Right atrium auricular region (tissue), 2 donors: ENCODE results near the gene ITGAX. TPM values are rescaled to one million over a fixed set of nuclear protein-coding genes. Genes with fewer than 3 reads are reported as not detected.
A peak's percentile ranks its signal among the peaks of the same experiment; 100 is the strongest.
"Not testable (repeated sequence)": the region's sequence is repeated elsewhere in the genome, so short reads cannot be mapped to it uniquely, and the experiment has no call there.

Experiments used
- DNase-seq: peaks from one replicate; pipeline ENCODE4 v3.0.0-alpha.2; 2019; ENCODE audit warnings: low spot score
- H3K27ac ChIP-seq, 2 donors: fragments of 200-600 bp; sonication (generic); 1 replicate in 1 of 2; 2 replicates in 1 of 2; pipeline ENCODE4 v1.5.1; 2016 to 2019
- H3K27me3 ChIP-seq, 2 donors: fragments of 200-600 bp; sonication (generic); one replicate each; pipeline versions ENCODE4 v1.5.1 to v1.6.0; 2017 to 2019
- H3K36me3 ChIP-seq: fragments of 200-600 bp; sonication (generic); one replicate; pipeline ENCODE4 v1.5.1; 2016
- H3K4me1 ChIP-seq, 2 donors: fragments of 200-600 bp; sonication (generic); one replicate each; pipeline versions ENCODE4 v1.5.1 to v1.6.0; 2017 to 2019
- H3K4me3 ChIP-seq, 2 donors: fragments of 200-600 bp; sonication (generic); 1 replicate in 1 of 2; 2 replicates in 1 of 2; pipeline ENCODE4 v1.5.1; 2017 to 2019; ENCODE audit warnings: mild to moderate bottlenecking in 1 of 2, moderate library complexity in 1 of 2
- H3K9me3 ChIP-seq, 2 donors: fragments of 200-600 bp; sonication (generic); one replicate each; pipeline ENCODE4 v1.5.1; 2019
- CTCF ChIP-seq, 2 donors: fragments of 200-600 bp; sonication (generic); IDR thresholded peaks; one replicate each; pipeline ENCODE4 v1.5.1; 2019; ENCODE audit warnings: antibody characterized with exemption in 2 of 2
- total RNA-seq, 2 donors: library from RNA; depleted of rRNA; stranded (reverse); fragments of >200 nt; gene quantifications; one replicate each; pipeline ENCODE4 v1.1.0, GENCODE V29; 2016

The ITGAX gene
- total RNA-seq, 2 donors from 2014 or later, result 0.78 to 2.6 TPM

DNA sequence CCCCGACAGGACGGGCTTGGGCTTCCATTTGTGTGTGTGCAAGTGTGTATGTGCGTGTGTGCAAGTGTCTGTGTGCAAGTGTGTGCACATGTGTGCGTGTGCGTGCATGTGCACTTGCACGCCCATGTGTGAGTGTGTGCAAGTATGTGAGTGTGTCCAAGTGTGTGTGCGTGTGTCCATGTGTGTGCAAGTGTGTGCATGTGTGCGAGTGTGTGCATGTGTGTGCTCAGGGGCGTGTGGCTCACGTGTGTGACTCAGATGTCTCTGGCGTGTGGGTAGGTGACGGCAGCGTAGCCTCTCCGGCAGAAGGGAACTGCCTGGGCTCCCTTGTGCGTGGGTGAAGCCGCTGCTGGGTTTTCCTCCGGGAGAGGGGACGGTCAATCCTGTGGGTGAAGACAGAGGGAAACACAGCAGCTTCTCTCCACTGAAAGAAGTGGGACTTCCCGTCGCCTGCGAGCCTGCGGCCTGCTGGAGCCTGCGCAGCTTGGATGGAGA is 23.1 kb upstream of the ITGAX start:
- Histone ChIP-seq H3K9me3 (no peaks in the 10 kb centered on the region), H3K4me1 (peaks cover 0 to 8% of the 10 kb centered on the region in 2 donors), H3K4me3 (no peak overlapping the region), H3K27ac (no peak overlapping the region), H3K27me3 (peaks cover 0 to 16% of the 10 kb centered on the region in 2 donors), H3K36me3 (no peaks in the 10 kb centered on the region)
- TF ChIP-seq CTCF (IDR thresholded peaks at IDR 0.05), result no peak
- DNase-seq, result no peak

DNA sequence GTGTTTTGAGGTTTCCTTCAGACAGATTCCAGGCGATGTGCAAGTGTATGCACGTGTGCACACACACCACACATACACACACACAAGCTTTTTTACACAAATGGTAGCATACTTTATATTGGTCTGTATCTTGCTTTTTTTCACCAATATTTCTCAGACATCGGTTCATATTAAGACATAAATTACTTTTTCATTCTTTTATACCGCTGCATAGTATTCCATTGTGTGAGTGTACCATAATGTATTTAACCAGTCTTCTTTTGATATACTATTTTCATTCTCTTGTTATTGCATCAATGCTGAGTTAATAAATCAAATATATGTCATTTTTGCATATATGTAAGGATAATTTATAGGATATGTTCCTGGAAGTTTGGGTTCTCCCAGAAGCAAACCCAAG is 22.4 kb upstream of the ITGAX start:
- Histone ChIP-seq H3K4me1 (peaks cover 0 to 8% of the 10 kb centered on the region in 2 donors), H3K9me3 (no peaks in the 10 kb centered on the region), H3K36me3 (no peaks in the 10 kb centered on the region), H3K27me3 (peaks cover 0 to 16% of the 10 kb centered on the region in 2 donors), H3K4me3 (no peak overlapping the region), H3K27ac (no peak overlapping the region)
- DNase-seq, result no peak
- no peak for TF ChIP-seq CTCF (IDR thresholded peaks at IDR 0.05)

GRCh38 chr16:31333686-31334649 is 21.0 kb upstream of the ITGAX start:
- TF ChIP-seq CTCF (IDR thresholded peaks at IDR 0.05), result peak in 1 of 2 donors; percentile 46
- peaks cover 0 to 16% of the 10 kb centered on the region in 2 donors for H3K27me3 ChIP-seq
- peaks cover 0 to 8% of the 10 kb centered on the region in 2 donors for H3K4me1 ChIP-seq
- no peaks in the 10 kb centered on the region for H3K9me3 ChIP-seq
- H3K36me3 ChIP-seq, result no peaks in the 10 kb centered on the region
- H3K27ac ChIP-seq, result no peak overlapping the region
- DNase-seq, result no peak
- no peak overlapping the region for H3K4me3 ChIP-seq

- DNase-seq, result no peak
- H3K27ac ChIP-seq, result no peak overlapping the region
- H3K9me3 ChIP-seq, result no peaks in the 10 kb centered on the region
- no peak overlapping the region for H3K4me3 ChIP-seq
- H3K36me3 ChIP-seq, result no peaks in the 10 kb centered on the region
- peaks cover 0 to 8% of the 10 kb centered on the region in 2 donors for H3K4me1 ChIP-seq
- H3K27me3 ChIP-seq, result peaks cover 0 to 16% of the 10 kb centered on the region in 2 donors
- no peak for TF ChIP-seq CTCF (IDR thresholded peaks at IDR 0.05)
These were observed 20.0 kb upstream of the ITGAX start for GRCh38 chr16:31334934-31335333.

GRCh38 chr16:31335431-31335830 is 19.5 kb upstream of the ITGAX start:
- Histone ChIP-seq H3K27ac (no peak overlapping the region), H3K9me3 (no peaks in the 10 kb centered on the region), H3K4me1 (peaks cover 0 to 8% of the 10 kb centered on the region in 2 donors), H3K36me3 (no peaks in the 10 kb centered on the region), H3K4me3 (no peak overlapping the region), H3K27me3 (peaks cover 0 to 11% of the 10 kb centered on the region in 2 donors)
- TF ChIP-seq CTCF (IDR thresholded peaks at IDR 0.05), result no peak
- DNase-seq, result peak; percentile 43

GRCh38 chr16:31338166-31338685 is 16.8 kb upstream of the ITGAX start:
- H3K36me3 ChIP-seq, H3K4me3 ChIP-seq, H3K27ac ChIP-seq, H3K4me1 ChIP-seq, H3K9me3 ChIP-seq, H3K27me3 ChIP-seq: not testable (repeated sequence)
- peak; percentile 38 for DNase-seq
